RWPE2 (cell line): ENCODE results near the gene DOCK9.

Experiments
- ATAC-seq: fragments of 200-7000 bp; cut with Tn5 transposase; 3 replicates; pipeline ENCODE4 v1.9.1; 2021; ENCODE audit warnings: low read depth
- DNase-seq: peaks from one replicate; pipeline ENCODE4 v3.0.0-alpha.2; 2020; ENCODE audit warnings: low spot score
- H3K27ac ChIP-seq: fragments of 450-650 bp; 2 replicates; pipeline ENCODE4 v1.5.1; 2017; ENCODE audit warnings: mild to moderate bottlenecking; ENCODE audit not compliant: poor library complexity, severe bottlenecking
- H3K27me3 ChIP-seq: fragments of 250-450 bp; sonication (Bioruptor Pico); 2 replicates; pipeline ENCODE4 v1.5.1; 2021; ENCODE audit warnings: mild to moderate bottlenecking, moderate library complexity; ENCODE audit not compliant: insufficient read depth, poor library complexity, severe bottlenecking
- H3K36me3 ChIP-seq: fragments of 250-450 bp; sonication (Bioruptor Pico); 2 replicates; pipeline ENCODE4 v1.5.1; 2020; ENCODE audit warnings: low read depth, mild to moderate bottlenecking, moderate library complexity
- H3K4me1 ChIP-seq: fragments of 250-450 bp; sonication (Bioruptor Pico); 2 replicates; pipeline ENCODE4 v1.5.1; 2021; ENCODE audit warnings: mild to moderate bottlenecking, moderate library complexity; ENCODE audit not compliant: insufficient read depth, poor library complexity, severe bottlenecking
- H3K4me3 ChIP-seq: fragments of 250-450 bp; sonication (Bioruptor Pico); 2 replicates; pipeline ENCODE4 v1.5.1; 2021; ENCODE audit warnings: mild to moderate bottlenecking, moderate library complexity; ENCODE audit not compliant: severe bottlenecking
- H3K9me3 ChIP-seq: fragments of 250-450 bp; sonication (Bioruptor Pico); 2 replicates; pipeline ENCODE4 v1.5.1; 2021; ENCODE audit warnings: mild to moderate bottlenecking, moderate library complexity; ENCODE audit not compliant: severe bottlenecking
- TF ChIP-seq, protein P1 (sequence below): fragments of 450-650 bp; IDR thresholded peaks from one replicate; pipeline ENCODE4 v1.5.1; 2017; ENCODE audit warnings: mild to moderate bottlenecking, moderate library complexity; ENCODE audit not compliant: poor library complexity, severe bottlenecking

Gene DOCK9

DNA sequence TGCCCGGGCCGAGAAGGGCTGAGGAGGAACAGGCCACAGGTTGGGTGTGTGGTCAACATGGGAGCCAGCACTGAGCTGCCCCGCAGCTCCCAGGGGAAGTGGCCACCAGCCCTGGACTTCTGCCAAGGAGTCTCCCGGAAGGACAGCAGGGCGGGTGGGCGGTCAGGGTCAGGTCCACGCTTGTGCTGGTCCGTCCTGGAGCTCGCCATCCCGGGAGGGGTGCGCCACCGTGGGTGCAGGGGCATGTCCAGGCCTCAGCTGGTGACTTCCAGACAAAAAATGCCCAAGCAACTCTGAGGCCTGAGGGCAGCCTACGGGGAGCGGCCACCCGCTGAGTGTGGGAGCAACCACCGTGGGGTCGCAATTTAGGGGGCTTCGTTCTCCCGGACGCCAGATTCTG, 203.9 kb downstream of the DOCK9 start:
- no peak overlapping the region for H3K27ac ChIP-seq
- DNase-seq, result no peak
- no peak overlapping the region for H3K4me3 ChIP-seq
- H3K36me3 ChIP-seq, result no peaks in the 10 kb centered on the region
- TF ChIP-seq, protein P1, sequence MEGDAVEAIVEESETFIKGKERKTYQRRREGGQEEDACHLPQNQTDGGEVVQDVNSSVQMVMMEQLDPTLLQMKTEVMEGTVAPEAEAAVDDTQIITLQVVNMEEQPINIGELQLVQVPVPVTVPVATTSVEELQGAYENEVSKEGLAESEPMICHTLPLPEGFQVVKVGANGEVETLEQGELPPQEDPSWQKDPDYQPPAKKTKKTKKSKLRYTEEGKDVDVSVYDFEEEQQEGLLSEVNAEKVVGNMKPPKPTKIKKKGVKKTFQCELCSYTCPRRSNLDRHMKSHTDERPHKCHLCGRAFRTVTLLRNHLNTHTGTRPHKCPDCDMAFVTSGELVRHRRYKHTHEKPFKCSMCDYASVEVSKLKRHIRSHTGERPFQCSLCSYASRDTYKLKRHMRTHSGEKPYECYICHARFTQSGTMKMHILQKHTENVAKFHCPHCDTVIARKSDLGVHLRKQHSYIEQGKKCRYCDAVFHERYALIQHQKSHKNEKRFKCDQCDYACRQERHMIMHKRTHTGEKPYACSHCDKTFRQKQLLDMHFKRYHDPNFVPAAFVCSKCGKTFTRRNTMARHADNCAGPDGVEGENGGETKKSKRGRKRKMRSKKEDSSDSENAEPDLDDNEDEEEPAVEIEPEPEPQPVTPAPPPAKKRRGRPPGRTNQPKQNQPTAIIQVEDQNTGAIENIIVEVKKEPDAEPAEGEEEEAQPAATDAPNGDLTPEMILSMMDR, result no peak
- H3K9me3 ChIP-seq, result no peaks in the 10 kb centered on the region
- H3K27me3 ChIP-seq, result no peaks in the 10 kb centered on the region
- H3K4me1 ChIP-seq, result no peaks in the 10 kb centered on the region
- ATAC-seq, result no peak

DNA sequence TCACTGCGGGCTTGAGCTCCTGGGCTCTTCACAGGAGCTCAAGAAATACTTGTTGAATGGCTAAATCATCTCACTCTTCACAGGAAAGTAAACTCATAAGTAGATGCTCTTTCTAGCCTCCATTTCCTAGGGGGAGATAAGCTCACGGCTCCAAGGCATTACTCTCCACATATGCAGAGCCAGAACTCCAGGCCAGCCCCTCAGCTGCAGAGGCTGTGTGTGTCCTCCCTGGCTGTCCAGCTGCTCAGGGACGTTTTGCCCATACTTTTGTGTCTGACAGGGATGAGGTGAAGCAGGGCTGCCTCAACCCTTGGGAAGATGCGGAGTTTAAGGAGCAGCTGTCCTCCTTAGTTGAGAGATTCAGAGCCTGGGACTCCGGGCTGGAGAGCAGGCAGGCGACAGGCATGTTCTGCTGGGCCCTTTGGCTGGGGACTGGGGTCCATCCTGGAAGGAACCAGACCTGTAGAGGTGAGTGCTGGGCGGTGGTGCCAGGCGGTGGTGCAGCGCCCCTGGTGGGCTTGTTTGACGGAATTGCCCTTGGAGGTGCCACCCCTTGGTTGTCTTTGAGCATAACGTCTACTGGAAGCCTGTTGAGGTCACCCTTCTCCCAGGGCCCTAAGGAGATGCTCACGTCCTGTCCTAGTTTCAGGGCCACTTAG, 204.9 kb downstream of the DOCK9 start:
- Histone ChIP-seq H3K27me3 (no peaks in the 10 kb centered on the region), H3K36me3 (no peaks in the 10 kb centered on the region), H3K4me3 (no peak overlapping the region), H3K27ac (no peak overlapping the region), H3K9me3 (no peaks in the 10 kb centered on the region), H3K4me1 (no peaks in the 10 kb centered on the region)
- TF ChIP-seq, protein P1, result no peak
- no peak for DNase-seq
- ATAC-seq, result no peak

DNA sequence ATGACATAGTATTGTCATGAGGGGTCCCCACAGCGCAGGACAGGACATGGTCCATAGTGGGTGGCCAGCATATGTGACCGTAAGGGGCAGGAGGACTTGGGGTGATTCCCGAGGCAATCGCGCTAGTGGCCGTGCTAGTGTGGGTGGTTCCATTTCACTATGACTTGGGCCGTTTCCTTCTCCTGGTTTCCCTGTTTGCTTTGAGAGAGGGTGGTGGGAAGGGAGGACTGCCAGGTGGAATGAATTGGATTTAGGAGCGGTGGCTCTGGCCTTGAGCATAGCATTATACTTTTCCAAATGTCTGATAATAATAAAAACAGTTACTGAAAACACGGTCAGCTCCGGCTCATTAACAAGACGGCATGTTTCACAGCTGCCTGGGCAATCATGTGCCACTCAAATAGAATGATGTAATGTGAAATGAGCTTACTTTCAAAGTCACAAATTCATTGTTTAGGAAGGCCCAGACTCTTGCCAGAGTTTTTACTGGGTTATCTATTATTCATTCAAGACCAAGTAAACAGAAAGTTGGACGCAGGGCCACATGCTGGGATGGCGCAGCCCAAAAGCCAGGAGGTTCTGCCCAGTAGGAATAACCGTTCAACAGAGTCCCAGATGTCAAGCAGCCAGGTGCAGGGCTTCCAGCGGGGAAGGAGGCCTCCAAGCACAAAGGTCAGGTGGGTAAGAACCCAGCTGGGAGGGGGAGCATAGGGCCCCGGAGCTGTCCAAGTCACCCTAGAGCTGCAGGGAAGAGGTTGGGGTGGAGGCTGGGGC, 205.8 kb downstream of the DOCK9 start:
- TF ChIP-seq, protein P1, result no peak
- Histone ChIP-seq H3K27me3 (no peaks in the 10 kb centered on the region), H3K4me1 (no peaks in the 10 kb centered on the region), H3K36me3 (no peaks in the 10 kb centered on the region), H3K9me3 (no peaks in the 10 kb centered on the region), H3K27ac (no peak overlapping the region), H3K4me3 (no peak overlapping the region)
- DNase-seq (no peak), ATAC-seq (no peak)

DNA sequence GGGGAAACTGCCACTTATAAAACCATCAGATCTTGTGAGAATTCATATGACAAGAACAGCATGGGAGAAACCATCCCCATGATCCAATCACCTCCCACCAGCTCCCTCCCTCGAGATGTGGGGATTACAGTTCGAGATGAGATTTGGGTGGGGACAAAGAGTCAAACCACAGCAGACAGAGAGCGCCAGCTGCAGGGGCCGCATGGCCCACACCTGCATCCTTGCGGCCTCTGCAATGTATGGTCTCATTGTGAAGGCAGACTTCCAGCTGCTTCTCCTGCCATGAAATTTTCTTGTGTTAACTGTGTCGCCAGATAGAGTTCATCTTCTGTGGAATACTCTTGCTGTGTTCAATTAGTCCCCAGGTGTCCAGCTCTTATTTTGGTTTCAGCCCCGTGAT, 208.1 kb downstream of the DOCK9 start:
- Histone ChIP-seq H3K27ac (no peak overlapping the region), H3K4me3 (no peak overlapping the region), H3K27me3 (no peaks in the 10 kb centered on the region), H3K9me3 (no peaks in the 10 kb centered on the region), H3K36me3 (no peaks in the 10 kb centered on the region), H3K4me1 (no peaks in the 10 kb centered on the region)
- DNase-seq (no peak), ATAC-seq (no peak)
- TF ChIP-seq, protein P1, result no peak

DNA sequence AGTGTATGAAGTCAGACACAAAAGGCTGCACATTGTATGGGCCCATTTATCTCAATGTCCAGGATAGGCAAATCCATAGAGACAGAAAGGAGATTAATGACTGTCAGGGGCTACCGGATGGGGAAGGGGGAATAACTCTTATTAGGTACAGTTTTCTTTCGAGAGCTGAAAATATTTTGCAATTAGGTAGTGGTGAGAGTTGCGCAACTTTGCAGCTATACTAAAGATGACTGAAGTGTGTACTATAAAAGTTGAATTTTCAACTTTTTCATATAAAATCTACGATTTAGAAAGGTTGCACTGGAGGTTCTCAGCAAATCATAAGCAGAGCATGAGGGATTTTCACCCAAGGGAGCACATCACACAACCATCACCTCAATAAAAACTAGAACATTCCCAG, 209.3 kb downstream of the DOCK9 start:
- Histone ChIP-seq H3K4me3 (no peak overlapping the region), H3K27me3 (no peaks in the 10 kb centered on the region), H3K27ac (no peak overlapping the region), H3K9me3 (no peaks in the 10 kb centered on the region), H3K4me1 (no peaks in the 10 kb centered on the region), H3K36me3 (no peaks in the 10 kb centered on the region)
- TF ChIP-seq, protein P1, result no peak
- DNase-seq (no peak), ATAC-seq (no peak)
